RWPE1 (cell line): ENCODE data around the gene SLAIN2.
"Not testable (repeated sequence)": the region's sequence is repeated elsewhere in the genome, so short reads cannot be mapped to it uniquely, and the experiment has no call there.

Source experiments
- CTCF ChIA-PET: fragments of 350-600 bp; sonication (Branson Sonifier 250); formaldehyde crosslinking; extraction: SDS; loops from one replicate; lab custom pipeline; 2021; lab: Yijun Ruan, JAX
- POLR2A ChIA-PET: fragments of 400-600 bp; formaldehyde crosslinking; extraction: SDS; loops from one replicate; lab custom pipeline; 2020; ENCODE audit warnings: antibody characterized with exemption; ENCODE audit not compliant: low non-redundant PET; lab: Yijun Ruan, JAX
- DNase-seq: peaks from one replicate; pipeline ENCODE4 v3.0.0; 2012; ENCODE audit warnings: low spot score
- H3K27ac ChIP-seq: fragments of 450-650 bp; 2 replicates; pipeline ENCODE4 v1.5.1; 2017
- TF ChIP-seq, protein P1 (sequence below): fragments of 450-650 bp; conservative IDR thresholded peaks from 2 replicates; pipeline ENCODE4 v1.5.1; 2017; ENCODE audit warnings: low read depth, mild to moderate bottlenecking

The SLAIN2 gene

DNA sequence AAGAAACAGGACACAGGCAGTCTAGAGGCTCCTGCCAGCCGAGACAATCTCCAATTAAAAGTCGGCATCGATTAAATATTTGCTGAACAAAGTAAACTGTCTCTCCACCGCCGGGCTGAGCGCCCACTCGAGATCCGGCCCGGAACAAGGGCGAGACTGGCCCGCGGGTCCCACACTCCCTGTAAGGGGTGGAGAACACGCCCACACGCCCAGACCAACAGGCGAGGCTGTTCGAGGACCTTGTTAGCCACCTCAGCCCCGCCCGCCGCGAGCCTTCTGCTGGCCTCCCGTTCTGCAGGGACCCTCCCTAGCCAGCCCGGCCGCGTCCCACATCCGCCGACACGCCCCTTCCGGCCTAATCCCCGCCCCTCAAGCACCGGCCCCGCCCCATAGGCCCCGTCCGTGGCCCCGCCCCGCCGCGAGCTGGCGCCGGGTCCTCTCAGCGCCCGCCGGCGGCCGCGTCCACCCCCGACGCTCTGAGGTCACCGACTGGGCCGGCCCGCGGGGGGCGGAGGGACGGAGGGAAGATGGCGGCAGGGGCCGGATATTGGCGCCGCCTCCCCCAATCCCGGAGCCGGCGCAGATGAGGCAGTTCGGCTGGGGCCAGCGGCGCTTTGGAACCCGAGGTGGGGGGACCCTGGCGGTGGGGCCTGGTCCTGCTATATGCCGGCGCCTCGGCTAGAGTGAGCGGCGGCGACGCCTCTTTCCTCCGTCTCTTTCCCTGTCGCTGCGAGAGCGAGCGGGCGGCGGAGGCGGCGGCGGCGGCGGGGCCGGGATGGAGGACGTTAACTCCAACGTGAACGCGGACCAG lies at the start of gene SLAIN2:
Gene SLAIN2 (plus strand): TSS at position 565 of the 811 bp plus-strand sequence. CDS start 211 bp downstream, at position 776.
- POLR2A ChIA-PET, result interaction anchor here (0.6 to 1.2 kb wide), 5 partner anchors 34 to 146 kb away, joined by 3 to 4 read pairs (median 3); no protein-coding TSS in a partner anchor

DNA sequence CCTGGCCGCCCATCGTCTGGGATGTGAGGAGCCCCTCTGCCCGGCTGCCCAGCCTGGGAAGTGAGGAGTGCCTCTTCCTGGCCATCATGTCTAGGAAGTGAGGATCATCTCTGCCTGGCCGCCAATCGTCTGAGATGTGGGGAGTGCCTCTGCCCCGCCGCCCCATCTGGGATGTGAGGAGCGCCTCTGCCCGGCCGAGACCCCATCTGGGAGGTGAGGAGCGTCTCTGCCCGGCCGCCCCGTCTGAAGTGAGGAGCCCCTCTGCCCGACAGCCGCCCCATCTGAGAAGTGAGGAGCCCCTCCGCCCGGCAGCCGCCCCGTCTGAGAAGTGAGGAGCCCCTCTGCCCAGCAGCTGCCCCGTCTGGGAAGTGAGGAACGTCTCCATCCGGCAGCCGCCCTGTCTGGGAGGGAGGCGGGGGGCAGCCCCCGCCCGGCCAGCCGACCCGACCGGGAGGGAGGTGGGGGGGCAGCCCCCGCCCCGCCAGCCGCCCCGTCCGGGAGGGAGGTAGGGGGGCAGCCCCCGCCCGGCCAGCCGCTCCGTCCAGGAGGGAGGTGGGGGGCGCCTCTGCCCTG lies 49.0 kb upstream of the SLAIN2 start:
- POLR2A ChIA-PET, CTCF ChIA-PET, DNase-seq, H3K27ac ChIP-seq: not testable (repeated sequence)

More for the DNA sequence above, at the start of gene SLAIN2:
- CTCF ChIA-PET, result interaction anchor here (0.7 kb wide), 1 partner anchor 436 kb away, joined by 3 read pairs; no protein-coding TSS in a partner anchor
- peak within 1 kb of the TSS; percentile 90 for H3K27ac ChIP-seq
- DNase-seq, result peak; percentile 94
- TF ChIP-seq, protein P1, sequence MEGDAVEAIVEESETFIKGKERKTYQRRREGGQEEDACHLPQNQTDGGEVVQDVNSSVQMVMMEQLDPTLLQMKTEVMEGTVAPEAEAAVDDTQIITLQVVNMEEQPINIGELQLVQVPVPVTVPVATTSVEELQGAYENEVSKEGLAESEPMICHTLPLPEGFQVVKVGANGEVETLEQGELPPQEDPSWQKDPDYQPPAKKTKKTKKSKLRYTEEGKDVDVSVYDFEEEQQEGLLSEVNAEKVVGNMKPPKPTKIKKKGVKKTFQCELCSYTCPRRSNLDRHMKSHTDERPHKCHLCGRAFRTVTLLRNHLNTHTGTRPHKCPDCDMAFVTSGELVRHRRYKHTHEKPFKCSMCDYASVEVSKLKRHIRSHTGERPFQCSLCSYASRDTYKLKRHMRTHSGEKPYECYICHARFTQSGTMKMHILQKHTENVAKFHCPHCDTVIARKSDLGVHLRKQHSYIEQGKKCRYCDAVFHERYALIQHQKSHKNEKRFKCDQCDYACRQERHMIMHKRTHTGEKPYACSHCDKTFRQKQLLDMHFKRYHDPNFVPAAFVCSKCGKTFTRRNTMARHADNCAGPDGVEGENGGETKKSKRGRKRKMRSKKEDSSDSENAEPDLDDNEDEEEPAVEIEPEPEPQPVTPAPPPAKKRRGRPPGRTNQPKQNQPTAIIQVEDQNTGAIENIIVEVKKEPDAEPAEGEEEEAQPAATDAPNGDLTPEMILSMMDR, result no peak

DNA sequence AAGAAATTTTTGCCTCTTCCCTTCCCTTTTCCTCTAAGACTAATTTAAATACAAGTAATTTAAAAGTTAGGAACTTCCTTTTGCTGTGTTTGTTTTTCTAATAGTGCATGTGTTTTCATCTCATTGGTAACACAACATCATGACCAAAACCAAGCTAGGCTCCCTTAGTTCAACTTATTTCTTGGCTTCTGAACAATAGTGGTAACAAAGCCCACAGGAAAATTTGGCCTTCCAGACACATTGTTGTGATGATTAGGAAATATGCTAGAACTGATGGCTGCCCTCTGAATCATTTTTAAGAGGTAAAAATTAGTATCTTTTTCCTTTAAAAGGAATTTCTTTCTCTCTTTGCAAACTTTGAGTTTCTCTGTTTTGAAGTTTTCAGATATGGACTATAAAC lies 46.2 kb upstream of the SLAIN2 start:
- no peak for DNase-seq
- POLR2A ChIA-PET, result no interaction called here
- TF ChIP-seq, protein P1, result no peak
- no peak overlapping the region for H3K27ac ChIP-seq
- CTCF ChIA-PET, result interaction anchor here (0.7 kb wide), 1 partner anchor 28 kb away, joined by 3 read pairs; no protein-coding TSS in a partner anchor

DNA sequence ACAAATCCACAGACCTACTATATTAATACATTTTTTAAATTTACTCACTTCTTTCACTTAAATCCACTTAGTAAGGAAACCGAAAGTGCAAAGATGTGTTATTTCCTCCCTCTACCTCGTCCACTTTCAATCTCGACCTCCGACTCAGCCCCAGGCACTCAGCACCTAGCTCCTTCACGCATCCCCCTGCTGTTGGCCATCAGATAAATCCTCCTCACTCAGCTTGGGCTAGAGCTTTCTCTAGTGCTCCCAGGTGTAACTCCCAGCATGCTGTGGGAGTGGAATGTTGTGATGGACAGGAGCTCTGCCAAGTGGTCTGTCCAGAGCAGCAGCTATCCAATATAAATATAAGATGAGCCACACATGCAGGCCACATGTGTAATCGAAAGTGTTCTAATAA lies 45.0 kb upstream of the SLAIN2 start:
- TF ChIP-seq, protein P1, result no peak
- ChIA-PET CTCF (interaction anchor here (0.6 kb wide), 1 partner anchor 237 kb away, joined by 5 read pairs; no protein-coding TSS in a partner anchor), POLR2A (no interaction called here)
- H3K27ac ChIP-seq, result no peak overlapping the region
- DNase-seq, result no peak

DNA sequence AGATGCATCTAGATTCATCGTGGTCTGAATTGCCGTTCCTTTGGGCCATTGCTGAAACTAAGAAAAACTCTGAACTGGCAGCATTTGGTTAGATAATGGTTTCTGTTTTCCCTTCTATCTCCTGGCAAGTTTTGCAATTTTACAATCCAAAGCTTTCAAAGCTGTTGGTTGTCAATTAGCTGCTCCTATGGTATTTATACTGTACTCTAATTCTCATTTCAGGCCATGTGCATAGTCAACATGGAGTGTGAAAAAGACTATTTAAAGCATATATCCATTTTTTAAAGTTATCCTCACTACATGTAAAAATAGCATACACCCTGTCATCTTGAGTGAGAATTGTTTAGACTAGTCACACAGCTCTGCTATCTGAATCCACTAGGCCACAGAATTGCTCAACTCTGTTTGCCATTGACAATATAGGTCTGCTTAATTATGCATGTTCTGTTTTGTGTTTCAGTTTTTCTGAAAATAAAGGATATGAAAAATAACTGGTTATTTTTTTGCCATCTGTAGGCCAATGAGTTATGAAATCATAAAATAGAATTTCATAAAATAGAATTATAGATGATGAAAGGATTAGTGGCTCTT lies 44.0 kb upstream of the SLAIN2 start:
- TF ChIP-seq, protein P1, result no peak
- POLR2A ChIA-PET, result no interaction called here
- CTCF ChIA-PET, result interaction anchor here (0.6 kb wide), 1 partner anchor 59 kb away, joined by 4 read pairs; no protein-coding TSS in a partner anchor
- no peak overlapping the region for H3K27ac ChIP-seq
- DNase-seq, result no peak

DNA sequence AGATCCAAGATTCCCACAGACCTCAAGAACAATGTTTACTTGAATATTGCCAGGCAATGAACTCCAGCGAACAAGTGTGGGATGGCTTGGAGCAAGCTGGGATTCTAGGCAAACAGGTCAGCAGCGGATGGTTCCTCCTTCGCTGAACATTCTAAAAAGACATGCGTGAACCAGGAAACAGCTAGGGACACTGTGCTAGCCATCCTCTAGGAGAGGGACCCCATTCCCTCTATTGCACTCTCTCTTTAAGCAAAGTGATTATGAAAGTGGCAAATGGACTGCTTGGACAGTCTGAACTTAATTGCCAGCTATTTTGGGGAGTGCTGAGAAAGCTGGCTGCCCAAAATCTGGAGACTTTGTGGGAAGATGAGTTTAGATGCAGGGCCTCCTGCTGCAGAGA lies 41.8 kb upstream of the SLAIN2 start:
- CTCF ChIA-PET, result interaction anchor here (0.5 to 1.2 kb wide), 2 partner anchors 9 to 107 kb away, joined by 3 read pairs; no protein-coding TSS in a partner anchor
- TF ChIP-seq, protein P1, result no peak
- H3K27ac ChIP-seq, result no peak overlapping the region
- DNase-seq, result no peak
- POLR2A ChIA-PET, result no interaction called here
